Measurements from ENCODE around the gene CYTIP.
"Not testable (repeated sequence)": the region's sequence is repeated elsewhere in the genome, so short reads cannot be mapped to it uniquely, and the experiment has no call there.

CYTIP gene

DNA sequence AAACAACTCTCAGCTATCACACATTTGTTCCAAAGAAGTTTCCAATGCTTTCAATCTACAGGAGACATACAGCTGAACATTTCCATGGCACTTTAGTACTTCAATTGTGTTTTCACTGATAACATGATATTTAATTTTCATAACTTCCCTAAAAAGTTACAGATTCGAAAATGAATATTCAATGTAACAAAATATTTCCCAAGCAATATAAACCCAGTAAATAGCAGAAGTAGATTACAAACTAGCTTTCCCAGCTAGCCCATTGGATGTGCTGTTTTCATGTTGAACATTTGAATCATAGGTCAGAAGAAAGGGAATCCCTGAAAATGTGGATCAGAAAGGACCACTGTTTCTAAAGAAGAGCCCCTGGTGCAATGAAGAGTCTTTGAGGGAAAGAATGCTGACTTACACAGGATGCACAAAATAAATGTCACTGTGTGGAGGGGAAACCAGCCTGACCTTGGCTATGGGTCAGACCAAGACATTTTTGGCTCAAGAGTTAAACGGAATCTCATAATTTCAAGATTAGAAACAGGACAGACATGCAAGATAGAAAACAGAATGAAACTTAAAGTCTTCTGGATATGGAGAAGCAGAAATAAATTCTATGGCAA lies 22.5 kb downstream of the CYTIP start:
- DNase-seq: no peak

DNA sequence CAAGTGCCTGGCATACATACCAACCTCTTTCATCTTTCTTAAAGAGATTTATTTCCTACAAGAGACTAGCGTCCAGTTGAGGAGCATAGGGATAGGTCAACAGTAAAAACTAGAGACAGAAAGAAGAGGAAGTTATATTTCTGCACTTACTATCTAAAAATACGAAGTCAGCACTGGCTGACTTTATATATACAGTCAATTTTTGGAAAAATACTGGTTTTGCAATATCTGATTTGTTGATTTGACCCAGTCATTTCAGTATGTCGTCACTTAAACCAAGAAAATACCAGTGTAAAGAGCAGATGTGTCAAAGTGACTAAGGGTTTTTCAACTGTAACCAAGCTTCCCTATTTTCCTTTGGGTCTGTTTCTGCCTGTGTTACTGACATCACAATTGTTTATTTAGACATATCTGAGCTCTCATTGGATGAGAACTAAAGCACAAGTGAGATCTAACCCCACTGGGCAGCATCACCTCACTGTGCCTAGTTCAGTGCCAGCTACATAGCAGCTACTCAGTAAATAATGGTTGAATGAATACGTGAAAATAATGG lies 23.0 kb downstream of the CYTIP start:
- DNase-seq: no peak

DNA sequence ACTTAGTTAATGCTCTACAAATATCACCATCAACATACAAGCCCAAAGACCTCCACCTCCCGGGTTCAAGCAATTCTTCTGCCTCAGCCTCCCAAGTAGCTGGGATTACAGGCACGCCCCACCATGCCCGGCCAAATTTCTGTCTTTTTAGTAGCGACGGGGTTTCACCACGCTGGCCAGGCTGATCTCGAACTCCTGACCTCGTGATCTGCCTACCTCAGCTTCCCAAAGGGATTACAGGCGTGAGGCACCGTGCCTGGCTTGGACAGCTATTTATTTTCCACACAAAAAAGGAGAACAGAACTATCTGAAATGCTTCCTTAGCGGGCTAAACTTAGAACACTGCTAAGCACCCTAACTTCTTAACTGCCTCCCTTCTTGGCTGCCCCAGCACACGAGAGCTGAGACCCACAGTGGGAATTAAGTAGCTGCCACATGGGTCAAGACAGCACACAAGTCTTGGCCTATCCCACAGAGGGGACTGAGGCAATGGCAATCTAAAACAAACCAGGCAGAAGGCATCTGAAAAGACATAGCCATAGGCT lies 24.8 kb downstream of the CYTIP start:
- no peak for DNase-seq

DNA sequence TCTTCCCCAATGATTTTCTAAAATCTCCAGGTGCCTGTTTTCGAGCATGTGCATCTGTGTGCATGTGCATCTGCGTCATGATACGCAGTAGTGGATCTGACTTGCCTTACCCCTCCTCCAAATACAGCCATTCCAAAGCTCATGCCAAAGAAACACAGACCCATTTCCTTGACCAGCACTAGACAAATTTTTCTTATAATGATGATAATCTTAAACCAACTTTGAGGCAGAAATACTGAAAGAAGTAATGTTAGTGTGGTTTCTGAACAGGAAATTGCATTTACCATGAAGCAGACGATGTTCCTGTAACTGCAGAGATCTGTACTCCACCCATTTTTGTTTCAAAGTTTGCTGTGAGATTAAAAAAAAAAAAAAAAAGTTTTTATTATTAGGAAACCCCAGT lies 25.6 kb downstream of the CYTIP start:
- no peak for DNase-seq

DNA sequence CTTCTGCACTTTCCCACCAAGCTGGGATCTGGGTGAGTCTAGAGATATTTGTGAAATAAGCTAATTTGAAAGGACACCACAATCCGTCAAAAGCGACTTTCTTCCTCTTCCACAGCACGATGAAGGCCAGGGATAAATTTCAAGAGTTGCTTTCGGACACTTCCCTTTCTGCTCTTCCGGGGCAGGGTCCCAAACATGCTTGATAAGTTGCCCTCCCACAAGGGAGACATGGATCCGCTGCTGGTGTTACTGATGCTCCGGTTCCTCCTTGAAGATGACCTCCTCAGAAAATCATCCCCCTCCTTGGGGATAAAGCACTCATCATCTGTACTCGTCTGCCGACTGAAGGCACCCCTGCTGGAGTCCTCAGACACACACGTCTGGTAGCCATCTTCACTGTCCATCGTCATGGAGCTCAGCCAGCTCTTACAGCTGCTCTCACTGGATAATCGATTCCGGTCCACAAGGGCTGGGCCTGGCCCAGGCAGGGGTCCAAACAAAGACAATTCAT lies 28.2 kb downstream of the CYTIP start:
- no peak for DNase-seq

DNA sequence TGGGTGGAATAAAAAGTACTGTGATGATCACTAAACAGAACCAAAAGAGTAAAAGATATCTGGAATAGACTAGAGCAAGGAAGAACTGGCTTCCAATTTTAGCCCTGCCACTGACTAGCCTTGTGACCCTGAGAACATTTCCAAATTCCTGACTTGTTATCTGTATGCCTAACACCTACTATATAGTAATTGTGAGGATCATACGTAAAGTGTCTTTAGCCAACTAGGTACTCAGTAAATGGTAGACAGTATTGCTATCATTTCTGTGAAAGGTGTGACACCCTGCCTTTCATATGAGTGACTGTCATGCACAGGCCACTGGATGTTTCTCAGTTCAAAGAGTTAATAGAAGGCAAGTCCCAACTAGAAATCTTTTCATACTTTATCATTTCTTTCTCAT lies 29.8 kb downstream of the CYTIP start:
- DNase-seq: no peak

DNA sequence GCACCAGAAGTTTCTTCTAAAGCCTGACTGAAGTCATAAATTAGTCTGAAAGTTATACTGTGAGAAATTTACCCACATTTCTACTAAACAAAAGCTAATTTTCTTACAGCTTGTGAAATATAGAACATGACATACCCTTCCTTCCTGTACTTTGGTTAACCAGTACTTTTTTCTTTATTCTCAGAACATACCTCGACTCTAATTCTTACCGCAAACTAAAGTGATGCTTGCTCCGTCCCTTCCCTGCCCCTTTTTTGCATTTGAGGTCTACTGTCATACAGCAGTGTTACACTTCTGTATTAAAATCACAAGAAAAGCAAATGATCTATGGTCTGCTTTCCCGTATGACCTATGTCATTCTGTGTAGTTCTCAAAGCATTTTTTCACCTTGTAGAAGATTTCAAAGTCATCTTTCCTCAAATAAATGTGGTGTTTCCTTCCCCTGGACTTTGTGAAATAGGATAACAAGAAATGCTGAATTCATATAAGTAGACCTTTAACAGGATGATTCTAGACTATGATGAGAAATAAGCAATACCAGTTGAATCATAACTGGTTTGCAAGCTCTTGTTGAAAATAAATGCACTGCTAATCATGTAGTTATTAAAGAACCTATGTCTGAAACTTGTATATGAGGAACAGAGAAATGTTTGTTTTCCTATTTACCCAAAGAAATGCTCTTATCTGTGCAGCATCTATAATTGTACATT lies 30.4 kb downstream of the CYTIP start:
- no peak for DNase-seq

DNA sequence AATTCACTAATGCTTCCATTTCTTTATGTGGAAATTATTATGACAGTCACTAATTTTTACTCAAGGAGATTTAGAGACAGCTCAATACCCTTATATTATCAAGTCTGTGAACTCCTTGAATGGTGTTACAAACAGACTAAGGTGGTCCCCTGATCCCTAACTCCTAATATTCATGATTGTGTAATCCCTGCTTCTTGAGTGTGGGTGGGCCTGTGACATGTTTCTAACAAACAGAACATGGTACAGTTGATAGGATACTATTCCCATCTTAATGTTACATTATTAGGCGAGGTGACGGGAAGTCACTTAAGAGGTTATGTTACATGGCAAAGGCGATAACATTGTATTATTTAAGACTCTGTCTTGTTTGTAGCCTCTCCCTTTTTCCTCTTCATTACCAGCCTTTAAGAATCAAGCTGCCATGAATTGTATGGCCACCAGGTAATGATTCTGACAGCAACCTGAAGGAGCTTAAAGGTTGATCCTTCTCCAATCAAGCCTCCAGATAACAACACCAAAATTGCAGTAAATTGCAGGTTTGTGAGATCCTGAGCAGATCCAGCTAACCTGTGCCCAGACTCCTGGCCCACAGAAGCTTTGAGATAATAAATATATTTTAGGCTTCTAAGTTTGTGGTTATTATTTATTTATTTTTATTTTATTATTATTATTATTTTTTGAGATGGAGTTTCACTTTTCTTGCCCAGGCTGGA lies 32.1 kb downstream of the CYTIP start:
- no peak for DNase-seq

DNA sequence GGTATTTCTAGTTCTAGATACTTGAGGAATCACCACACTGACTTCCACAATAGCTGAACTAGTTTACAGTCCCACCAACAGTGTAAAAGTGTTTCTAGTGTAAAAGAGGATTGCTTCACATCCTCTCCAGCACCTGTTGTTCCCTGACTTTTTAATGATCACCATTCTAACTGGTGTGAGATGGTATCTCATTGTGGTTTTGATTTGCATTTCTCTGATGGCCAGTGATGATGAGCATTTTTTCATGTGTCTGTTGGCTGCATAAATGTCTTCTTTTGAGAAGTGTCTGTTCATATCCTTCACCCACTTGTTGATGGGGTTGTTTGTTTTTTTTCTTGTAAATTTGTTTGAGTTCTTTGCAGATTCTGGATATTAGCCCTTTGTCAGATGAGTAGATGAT lies 38.5 kb downstream of the CYTIP start:
- not testable (repeated sequence) for DNase-seq

DNA sequence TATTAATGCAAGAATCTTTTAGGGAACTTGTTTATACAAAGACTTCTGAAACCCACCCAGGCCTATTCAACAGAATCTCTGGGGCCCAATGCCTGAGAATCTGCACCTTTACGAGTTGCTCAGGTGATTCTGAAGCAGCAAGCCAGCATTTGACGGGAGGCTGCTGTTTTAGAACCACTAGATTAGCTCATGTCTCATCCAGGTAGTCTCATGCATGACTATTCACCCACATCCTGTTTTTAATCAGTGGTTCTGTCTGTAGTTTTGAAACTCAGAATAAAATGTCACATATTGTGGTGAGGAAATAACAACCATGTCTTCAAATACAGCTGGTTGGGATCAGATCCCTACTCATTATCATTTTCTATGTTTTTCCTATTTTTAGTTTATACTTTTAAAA lies 39.5 kb downstream of the CYTIP start:
- no peak for DNase-seq

DNA sequence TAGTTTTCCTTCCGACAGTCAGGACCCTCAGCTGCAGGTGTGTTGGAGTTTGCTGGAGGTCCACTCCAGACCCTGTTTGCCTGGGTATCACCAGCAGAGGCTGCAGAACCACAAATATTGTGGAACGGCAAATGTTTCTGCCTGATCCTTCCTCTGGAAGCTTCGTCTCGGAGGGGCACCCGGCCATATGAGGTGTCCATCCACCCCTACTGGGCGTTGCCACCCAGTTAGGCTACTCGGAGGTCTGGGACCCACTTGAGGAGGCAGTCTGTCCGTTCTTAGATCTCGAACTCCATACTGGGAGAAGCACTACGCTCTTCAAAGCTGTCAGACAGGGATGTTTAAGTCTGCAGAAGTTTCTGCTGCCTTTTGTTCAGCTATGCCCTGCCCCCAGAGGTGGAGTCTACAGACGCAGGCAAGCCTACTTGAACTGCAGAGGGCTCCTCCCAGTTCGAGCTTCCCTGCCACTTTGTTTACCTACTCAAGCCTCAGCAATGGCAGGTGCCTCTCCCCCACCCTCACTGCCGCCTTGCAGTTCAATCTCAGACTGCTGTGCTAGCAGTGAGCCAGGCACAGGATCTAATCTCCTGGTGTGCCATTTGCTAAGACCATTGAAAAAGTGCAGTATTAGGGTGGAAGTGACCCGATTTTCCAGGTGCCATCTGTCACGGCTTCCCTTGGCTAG lies 40.9 kb downstream of the CYTIP start:
- not testable (repeated sequence) for DNase-seq

DNA sequence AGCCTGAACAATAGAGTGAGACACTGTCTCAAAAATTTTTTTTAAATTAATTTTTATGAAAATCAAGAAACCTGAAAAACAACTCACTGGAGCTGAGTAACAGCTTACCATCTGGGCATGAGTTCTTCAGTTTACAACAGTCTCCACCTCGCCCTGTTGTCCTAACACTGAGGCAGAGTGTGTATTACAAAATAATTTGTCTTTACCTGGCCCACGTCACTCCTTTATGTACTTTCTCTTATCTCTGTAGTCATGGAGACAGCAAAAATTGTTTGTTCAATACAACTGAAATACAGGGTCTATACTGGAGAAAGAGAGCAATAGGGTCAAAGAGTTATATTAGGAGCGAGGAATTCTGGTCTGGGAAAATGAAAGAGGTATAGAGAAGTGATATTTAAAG lies 48.1 kb downstream of the CYTIP start:
- DNase-seq: no peak

DNA sequence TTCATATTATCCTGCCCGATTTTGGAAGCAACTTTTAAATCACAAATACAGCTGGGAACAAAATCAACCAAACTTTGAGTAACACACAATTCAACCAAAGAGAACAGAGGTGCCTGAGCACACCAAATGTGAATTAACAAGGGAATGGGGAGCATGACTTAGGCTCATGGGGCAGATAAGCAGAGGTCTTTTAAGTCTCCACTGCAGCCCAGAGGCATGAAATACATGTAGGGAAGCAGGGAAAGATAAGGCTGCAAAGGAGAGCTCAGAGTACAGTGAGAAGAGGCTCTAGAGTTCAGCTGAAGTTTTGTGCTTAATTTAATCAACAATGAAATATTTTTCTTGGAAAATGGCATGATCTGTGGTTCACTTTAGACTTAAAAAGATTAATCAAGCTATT lies 49.0 kb downstream of the CYTIP start:
- no peak for DNase-seq

DNA sequence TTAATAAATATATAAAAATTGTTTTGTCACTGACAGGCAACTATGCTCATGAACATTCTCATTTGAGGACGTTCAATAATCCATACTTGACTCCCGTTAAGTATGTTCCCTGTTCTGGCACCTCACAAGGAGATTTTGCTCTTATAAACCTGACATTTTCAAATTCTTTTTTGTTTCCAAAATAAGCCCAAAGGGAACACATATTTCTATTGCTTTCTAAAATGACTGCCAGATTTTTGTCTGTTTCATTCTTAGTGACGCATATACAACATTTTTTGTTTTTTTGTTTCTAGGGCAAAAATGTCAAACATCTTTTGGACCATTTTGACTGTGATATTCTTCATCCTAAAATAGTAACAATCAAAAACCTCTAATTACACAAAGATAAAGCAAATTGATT lies 50.5 kb downstream of the CYTIP start:
- no peak for DNase-seq

DNA sequence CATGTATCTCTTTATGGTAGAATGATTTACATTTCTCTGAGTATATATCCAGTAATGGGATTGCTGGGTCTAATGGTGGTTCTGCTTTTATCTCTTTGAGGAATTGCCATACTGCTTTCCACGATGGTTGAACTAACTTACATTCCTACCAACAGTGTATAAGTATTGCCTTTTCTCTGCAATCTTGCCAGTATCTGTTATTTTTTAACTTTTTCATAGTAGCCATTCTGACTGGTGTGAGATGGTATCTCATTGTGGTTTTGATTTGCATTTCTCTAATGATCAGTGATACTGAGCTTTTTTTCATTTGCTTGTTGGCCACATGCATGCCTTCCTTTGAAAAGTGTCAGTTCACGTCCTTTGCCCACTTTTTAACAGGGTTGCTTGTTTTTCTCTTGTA lies 55.1 kb downstream of the CYTIP start:
- no peak for DNase-seq

DNA sequence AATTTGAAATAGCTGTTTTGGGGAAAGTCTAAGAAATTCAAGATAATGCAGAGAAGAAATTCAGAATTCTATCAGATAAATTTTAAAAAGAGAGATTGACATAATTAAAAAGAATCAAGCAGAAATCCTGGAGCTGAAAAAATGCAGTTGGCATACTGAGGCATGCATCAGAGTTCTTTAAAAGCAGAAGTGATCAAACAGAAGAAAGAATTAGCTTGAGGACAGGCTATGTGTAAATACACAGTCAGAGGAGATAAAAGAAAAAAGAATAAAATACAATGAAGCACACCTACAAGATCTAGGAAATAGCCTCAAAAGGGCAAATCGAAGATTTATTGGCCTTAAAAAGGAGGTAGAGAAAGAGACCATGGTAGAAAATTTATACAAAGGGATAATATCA lies 57.1 kb downstream of the CYTIP start:
- DNase-seq: no peak

DNA sequence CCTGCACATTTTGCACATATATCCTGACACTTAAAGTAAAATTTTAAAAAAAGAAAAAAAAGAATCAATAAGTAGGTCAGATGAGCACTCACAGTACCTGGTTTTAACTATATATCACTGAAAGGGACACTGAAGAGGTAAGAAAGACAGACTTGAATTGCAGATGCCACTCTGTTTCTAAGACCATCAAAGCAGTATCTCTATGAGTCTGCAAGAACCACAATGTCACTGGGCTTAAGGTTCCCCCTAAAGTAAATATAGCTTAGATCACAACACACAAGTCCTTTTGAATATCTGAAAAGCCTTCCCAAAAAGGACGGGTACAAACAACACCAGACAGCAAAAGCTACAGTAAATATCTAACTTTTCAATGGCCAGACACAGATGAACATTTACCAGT lies 57.6 kb downstream of the CYTIP start:
- DNase-seq: no peak

DNA sequence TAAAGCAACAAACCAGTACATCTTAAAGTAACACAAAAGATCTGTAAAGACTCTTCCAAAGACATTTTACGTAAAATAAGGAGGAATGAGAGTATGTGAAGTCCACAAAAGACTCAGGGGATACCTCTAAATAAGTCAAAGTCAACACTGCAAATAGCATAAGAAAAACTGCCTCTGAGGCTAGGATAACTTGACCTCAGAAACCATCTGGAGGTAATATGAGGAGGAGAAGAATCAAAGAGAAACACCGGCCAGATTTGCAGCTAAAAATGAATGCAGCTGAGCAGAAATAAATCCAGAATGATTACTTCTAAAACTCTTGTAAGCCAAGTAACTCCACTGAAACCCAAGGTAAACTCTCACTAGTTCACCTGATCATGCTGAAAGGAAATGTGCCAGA lies 66.0 kb downstream of the CYTIP start:
- DNase-seq: no peak

DNA sequence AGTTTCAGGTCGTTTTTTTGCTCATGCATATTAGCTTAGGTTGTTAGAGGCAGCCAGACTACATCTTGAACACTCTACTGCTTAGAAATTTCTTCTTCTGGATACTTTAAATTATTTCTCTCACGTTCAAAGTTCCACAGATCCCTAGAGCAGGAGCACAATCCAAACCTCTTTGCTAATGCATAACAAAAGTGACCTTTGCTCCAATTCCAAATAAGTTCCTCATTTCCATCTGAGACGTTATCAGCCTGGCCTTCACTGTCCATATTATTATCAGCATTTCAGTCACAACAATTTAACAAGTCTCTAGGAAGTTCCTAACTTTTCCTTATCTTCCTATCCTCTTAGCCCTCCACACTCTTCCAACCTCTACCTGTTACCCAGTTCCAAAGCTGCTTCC lies 67.8 kb downstream of the CYTIP start:
- DNase-seq: no peak

DNA sequence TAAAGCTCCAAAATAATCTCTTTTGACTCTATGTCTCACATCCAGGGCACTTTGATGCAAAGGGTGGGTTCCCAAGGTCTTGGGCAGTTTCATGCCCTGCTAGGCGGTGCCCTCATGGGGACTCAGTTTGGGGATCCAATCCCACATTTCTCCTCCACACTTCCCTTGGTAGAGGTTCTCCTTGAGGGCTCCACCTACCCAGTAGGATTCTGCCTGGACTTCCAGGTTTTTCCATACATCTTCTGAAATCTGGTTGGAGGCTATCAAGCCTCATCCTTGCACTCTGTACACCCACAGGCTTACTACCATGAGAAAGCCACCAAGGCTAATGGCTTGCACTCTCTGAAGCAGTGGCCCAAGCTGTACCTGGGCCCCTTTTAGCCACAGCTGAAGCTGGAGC lies 68.5 kb downstream of the CYTIP start:
- no peak for DNase-seq

DNA sequence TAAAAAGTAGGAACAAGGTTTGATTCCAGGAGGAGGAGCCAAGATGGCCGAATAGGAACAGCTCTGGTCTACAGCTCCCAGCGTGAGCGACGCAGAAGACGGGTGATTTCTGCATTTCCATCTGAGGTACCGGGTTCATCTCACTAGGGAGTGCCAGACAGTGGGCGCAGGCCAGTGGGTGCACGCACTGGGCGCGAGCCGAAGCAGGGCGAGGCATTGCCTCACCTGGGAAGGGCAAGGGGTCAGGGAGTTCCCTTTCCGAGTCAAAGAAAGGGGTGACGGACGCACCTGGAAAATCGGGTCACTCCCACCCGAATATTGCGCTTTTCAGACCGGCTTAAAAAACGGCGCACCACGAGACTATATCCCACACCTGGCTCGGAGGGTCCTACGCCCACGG lies 75.4 kb downstream of the CYTIP start:
- not testable (repeated sequence) for DNase-seq

DNA sequence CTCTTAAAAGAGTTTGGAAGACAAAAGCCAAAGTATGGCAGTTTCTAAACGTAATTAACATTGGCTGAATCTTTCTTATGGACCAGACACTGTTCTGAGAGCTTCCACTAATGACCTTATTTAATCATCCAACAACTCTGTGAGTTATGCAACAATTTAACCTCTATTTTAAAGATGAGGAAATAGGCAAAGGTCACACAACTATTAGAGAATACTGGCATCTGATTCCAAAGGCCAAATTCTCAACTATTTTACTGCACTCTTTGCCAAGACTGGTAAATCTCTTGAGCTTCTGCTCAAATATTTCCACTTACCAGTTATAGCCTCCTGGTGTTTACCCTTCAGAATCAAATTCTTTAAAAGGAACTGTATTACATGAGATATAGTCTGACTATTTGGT lies 76.2 kb downstream of the CYTIP start:
- no peak for DNase-seq
